Measurements from ENCODE around the gene RBMS3.

DNA sequence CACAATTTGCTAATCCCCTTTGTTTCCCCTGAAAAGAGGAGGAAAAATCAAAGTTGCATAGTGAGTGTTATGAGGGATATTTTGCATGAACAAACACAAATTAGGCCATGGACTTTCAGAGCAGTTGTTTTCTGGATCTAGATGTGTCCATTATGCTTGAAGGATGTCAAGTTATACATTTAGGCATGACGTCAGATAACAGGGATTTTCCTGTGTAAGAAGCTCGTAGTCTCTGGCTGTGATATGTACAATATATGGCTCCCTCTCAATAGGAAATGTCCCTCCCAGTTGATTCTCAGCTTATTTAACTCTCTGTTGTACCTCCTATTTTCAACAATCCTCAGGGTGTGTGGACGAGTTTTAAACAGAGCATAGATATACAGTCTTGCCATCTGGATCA is 171.0 kb downstream of the RBMS3 start:
- no peak for TF ChIP-seq POLR2AphosphoS5 (IDR thresholded peaks at IDR 0.05)
- TF ChIP-seq, protein P1, sequence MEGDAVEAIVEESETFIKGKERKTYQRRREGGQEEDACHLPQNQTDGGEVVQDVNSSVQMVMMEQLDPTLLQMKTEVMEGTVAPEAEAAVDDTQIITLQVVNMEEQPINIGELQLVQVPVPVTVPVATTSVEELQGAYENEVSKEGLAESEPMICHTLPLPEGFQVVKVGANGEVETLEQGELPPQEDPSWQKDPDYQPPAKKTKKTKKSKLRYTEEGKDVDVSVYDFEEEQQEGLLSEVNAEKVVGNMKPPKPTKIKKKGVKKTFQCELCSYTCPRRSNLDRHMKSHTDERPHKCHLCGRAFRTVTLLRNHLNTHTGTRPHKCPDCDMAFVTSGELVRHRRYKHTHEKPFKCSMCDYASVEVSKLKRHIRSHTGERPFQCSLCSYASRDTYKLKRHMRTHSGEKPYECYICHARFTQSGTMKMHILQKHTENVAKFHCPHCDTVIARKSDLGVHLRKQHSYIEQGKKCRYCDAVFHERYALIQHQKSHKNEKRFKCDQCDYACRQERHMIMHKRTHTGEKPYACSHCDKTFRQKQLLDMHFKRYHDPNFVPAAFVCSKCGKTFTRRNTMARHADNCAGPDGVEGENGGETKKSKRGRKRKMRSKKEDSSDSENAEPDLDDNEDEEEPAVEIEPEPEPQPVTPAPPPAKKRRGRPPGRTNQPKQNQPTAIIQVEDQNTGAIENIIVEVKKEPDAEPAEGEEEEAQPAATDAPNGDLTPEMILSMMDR (IDR thresholded peaks at IDR 0.05), result no peak
